Fibroblast of lung (primary cell): ENCODE results near the gene HMOX1. TPM values are rescaled to one million over a fixed set of nuclear protein-coding genes. Genes with fewer than 3 reads are reported as not detected.

ENCODE experiments used
- DNase-seq, 2 donors: peaks; one replicate each; pipeline versions ENCODE4 v3.0.0 to v3.0.0-alpha.2; 2010; ENCODE audit warnings: low read depth in 2 of 2
- H2AFZ ChIP-seq: 2 replicates; pipeline ENCODE4 v1.5.1; 2012; ENCODE audit warnings: low read length, control low read depth, inconsistent platforms
- H3K27ac ChIP-seq: 2 replicates; pipeline ENCODE4 v1.5.1; 2011; ENCODE audit warnings: low read length, control low read depth; ENCODE audit not compliant: insufficient read depth
- H3K27me3 ChIP-seq: 2 replicates; pipeline ENCODE4 v1.5.1; 2011; ENCODE audit warnings: mild to moderate bottlenecking, low read length; ENCODE audit not compliant: control insufficient read depth, insufficient read depth
- H3K36me3 ChIP-seq: 2 replicates; pipeline ENCODE4 v1.5.1; 2011; ENCODE audit warnings: low read length; ENCODE audit not compliant: control insufficient read depth, insufficient read depth
- H3K4me1 ChIP-seq: 2 replicates; pipeline ENCODE4 v1.5.1; 2011; ENCODE audit warnings: low read length; ENCODE audit not compliant: control insufficient read depth, insufficient read depth; ENCODE audit errors: extremely low read depth
- H3K4me2 ChIP-seq: 2 replicates; pipeline ENCODE4 v1.5.1; 2011; ENCODE audit warnings: low read length, control low read depth; ENCODE audit not compliant: insufficient read depth; ENCODE audit errors: extremely low read depth
- H3K4me3 ChIP-seq, 4 experiments: fragments of 200-600 bp in 1 of 4; sonication (generic) in 1 of 4; replicated peaks in 1 of 4; 2 replicates each; pipeline ENCODE4 v1.5.1; 2011 to 2016; ENCODE audit warnings: low read length in 4 of 4, low read depth in 3 of 4, mild to moderate bottlenecking in 3 of 4, control low read depth in 2 of 4, inconsistent platforms in 1 of 4, mixed read lengths in 1 of 4; ENCODE audit not compliant: insufficient read depth in 1 of 4; ENCODE audit errors: control extremely low read depth in 1 of 4
- H3K79me2 ChIP-seq: 2 replicates; pipeline ENCODE4 v1.5.1; 2012; ENCODE audit warnings: mild to moderate bottlenecking, low read length, inconsistent platforms; ENCODE audit not compliant: control insufficient read depth, insufficient read depth
- H3K9ac ChIP-seq: 2 replicates; pipeline ENCODE4 v1.5.1; 2011; ENCODE audit warnings: mild to moderate bottlenecking, low read length, control low read depth; ENCODE audit not compliant: insufficient read depth
- H3K9me3 ChIP-seq: 2 replicates; pipeline ENCODE4 v1.5.1; 2012; ENCODE audit warnings: low read depth, low read length; ENCODE audit not compliant: control insufficient read depth, insufficient read depth
- H4K20me1 ChIP-seq: 2 replicates; pipeline ENCODE4 v1.5.1; 2011; ENCODE audit warnings: low read length; ENCODE audit not compliant: control insufficient read depth, insufficient read depth; ENCODE audit errors: extremely low read depth
- EZH2 ChIP-seq: IDR thresholded peaks from 2 replicates; pipeline ENCODE4 v1.5.1; 2012; ENCODE audit warnings: low read length, control low read depth, mild to moderate bottlenecking; ENCODE audit errors: missing control alignments
- polyA plus RNA-seq, 2 donors: library from polyadenylated mRNA; depleted of rRNA in 1 of 2; stranded (reverse) in 1 of 2; unstranded in 1 of 2; fragments of >200 nt; gene quantifications; 2 replicates each; pipeline ENCODE4 v1.2.1, GENCODE V29; 2011 to 2012; ENCODE audit warnings: missing spikeins in 1 of 2
- total RNA-seq: library from RNA; depleted of rRNA; stranded (reverse); fragments of >200 nt; gene quantifications from 2 replicates; pipeline ENCODE4 v1.2.1, GENCODE V29; 2014
- TF ChIP-seq, protein P1 (sequence below), 2 donors: IDR thresholded peaks in 1 of 2; conservative IDR thresholded peaks in 1 of 2; 1 replicate in 1 of 2; 2 replicates in 1 of 2; pipeline ENCODE4 v1.5.1; 2011 to 2012; ENCODE audit warnings: low read length in 2 of 2, control low read depth in 1 of 2, inconsistent platforms in 1 of 2, low read depth in 1 of 2, mild to moderate bottlenecking in 1 of 2

The HMOX1 gene
- total and polyA plus RNA-seq, 2 donors (not counting 1 experiment from before 2014, with no cell fraction given), result 58.9 to 243 TPM

DNA sequence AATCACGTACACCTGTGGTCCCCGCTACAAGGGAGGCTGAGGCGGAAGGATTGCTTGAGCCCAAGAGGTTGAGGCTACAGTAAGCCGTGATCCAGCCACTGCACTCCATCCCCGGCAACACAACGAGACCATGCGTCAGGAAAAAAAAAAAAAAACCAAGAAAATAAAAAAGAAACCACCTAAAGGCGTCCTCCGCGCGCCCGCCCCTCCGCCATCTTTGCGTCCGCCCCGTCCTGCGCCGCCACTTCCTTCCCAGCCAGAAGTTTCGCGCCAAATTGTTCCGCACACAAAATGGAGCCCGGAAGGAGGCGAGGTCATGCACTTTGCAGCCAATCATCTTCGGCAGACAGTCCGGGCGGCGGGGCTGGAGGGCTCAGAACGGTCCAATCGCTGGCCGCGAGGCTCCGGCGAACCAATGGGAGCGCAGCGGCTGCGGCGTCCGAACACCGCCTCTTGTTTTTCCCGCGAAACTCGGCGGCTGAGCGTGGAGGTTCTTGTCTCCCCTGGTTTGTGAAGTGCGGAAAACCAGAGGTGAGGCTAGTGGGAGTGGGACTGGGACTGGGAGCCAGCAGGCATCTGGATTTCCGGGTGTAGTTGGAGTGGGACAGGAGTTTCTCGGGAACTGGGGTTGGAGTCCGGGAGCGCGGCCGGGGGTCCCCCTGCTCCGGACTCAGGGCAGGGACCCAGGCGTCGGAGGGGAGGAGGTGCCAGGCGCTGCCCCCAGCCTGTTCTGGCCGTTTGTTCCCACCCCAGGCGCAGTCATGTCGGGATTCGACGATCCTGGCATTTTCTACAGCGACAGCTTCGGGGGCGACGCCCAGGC is 19.0 kb downstream of the HMOX1 start, which contains the start of gene MCM5:
Gene MCM5 (plus strand): TSS at position 463 of the 823 bp plus-strand sequence. CDS start 299 bp downstream, at position 762.
- peaks cover 10% of the 10 kb centered on the region for H3K79me2 ChIP-seq
- peak within 1 kb of the TSS; percentile 82 for H3K4me2 ChIP-seq
- H3K4me3 ChIP-seq, result peak within 1 kb of the TSS; percentile 57 to 93 (median 74)
- H3K4me1 ChIP-seq, result no peaks in the 10 kb centered on the region
- no peaks in the 10 kb centered on the region for H3K27me3 ChIP-seq
- peak within 1 kb of the TSS; percentile 75 for H3K27ac ChIP-seq
- TF ChIP-seq, protein P1, sequence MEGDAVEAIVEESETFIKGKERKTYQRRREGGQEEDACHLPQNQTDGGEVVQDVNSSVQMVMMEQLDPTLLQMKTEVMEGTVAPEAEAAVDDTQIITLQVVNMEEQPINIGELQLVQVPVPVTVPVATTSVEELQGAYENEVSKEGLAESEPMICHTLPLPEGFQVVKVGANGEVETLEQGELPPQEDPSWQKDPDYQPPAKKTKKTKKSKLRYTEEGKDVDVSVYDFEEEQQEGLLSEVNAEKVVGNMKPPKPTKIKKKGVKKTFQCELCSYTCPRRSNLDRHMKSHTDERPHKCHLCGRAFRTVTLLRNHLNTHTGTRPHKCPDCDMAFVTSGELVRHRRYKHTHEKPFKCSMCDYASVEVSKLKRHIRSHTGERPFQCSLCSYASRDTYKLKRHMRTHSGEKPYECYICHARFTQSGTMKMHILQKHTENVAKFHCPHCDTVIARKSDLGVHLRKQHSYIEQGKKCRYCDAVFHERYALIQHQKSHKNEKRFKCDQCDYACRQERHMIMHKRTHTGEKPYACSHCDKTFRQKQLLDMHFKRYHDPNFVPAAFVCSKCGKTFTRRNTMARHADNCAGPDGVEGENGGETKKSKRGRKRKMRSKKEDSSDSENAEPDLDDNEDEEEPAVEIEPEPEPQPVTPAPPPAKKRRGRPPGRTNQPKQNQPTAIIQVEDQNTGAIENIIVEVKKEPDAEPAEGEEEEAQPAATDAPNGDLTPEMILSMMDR (conservative IDR thresholded peaks at IDR 0.05 in 1 of 2, IDR thresholded peaks at IDR 0.05 in 1 of 2; ENCODE audit: low read depth in 1 of 2, low read length in 2 of 2), result no peak
- TF ChIP-seq EZH2, result no peak
- H3K36me3 ChIP-seq, result peaks cover 1% of the 10 kb centered on the region
- H2AFZ ChIP-seq, result peak within 1 kb of the TSS; percentile 64
- no peaks in the 10 kb centered on the region for H3K9me3 ChIP-seq
- peak within 1 kb of the TSS; percentile 79 for H3K9ac ChIP-seq
- DNase-seq, result peak; percentile 96
- no peaks in the 10 kb centered on the region for H4K20me1 ChIP-seq

- no peak for TF ChIP-seq EZH2
- TF ChIP-seq, protein P1 (conservative IDR thresholded peaks at IDR 0.05 in 1 of 2, IDR thresholded peaks at IDR 0.05 in 1 of 2; ENCODE audit: low read depth in 1 of 2, low read length in 2 of 2), result no peak
- no peaks in the 10 kb centered on the region for H3K9me3 ChIP-seq
- peak overlapping the region; percentile 79 for H3K9ac ChIP-seq
- H2AFZ ChIP-seq, result peak overlapping the region; percentile 22
- peak overlapping the region; percentile 57 to 93 (median 74) for H3K4me3 ChIP-seq
- peaks cover 1% of the 10 kb centered on the region for H3K36me3 ChIP-seq
- H3K4me1 ChIP-seq, result no peaks in the 10 kb centered on the region
- no peak for DNase-seq
- H3K4me2 ChIP-seq, result peak overlapping the region; percentile 82
- peak overlapping the region; percentile 75 for H3K27ac ChIP-seq
- no peaks in the 10 kb centered on the region for H4K20me1 ChIP-seq
- no peaks in the 10 kb centered on the region for H3K27me3 ChIP-seq
- H3K79me2 ChIP-seq, result peaks cover 10% of the 10 kb centered on the region
Observed at GRCh38 chr22:35400501-35400790, 19.6 kb downstream of the HMOX1 start.

GRCh38 chr22:35401863-35402262 is 21.0 kb downstream of the HMOX1 start:
- Histone ChIP-seq H4K20me1 (no peaks in the 10 kb centered on the region), H3K4me2 (no peak overlapping the region), H3K79me2 (peaks cover 10% of the 10 kb centered on the region), H3K4me3 (no peak overlapping the region), H3K27me3 (no peaks in the 10 kb centered on the region), H3K27ac (no peak overlapping the region), H3K9ac (no peak overlapping the region), H3K4me1 (no peaks in the 10 kb centered on the region), H2AFZ (no peak overlapping the region), H3K36me3 (peaks cover 5% of the 10 kb centered on the region), H3K9me3 (no peaks in the 10 kb centered on the region)
- DNase-seq, result no peak
- TF ChIP-seq EZH2, result no peak
- TF ChIP-seq, protein P1 (conservative IDR thresholded peaks at IDR 0.05 in 1 of 2, IDR thresholded peaks at IDR 0.05 in 1 of 2; ENCODE audit: low read depth in 1 of 2, low read length in 2 of 2), result no peak
